ENCODE measurements around the gene RABAC1. TPM values are rescaled to one million over a fixed set of nuclear protein-coding genes. Genes with fewer than 3 reads are reported as not detected.
"Not testable (repeated sequence)": the region's sequence is repeated elsewhere in the genome, so short reads cannot be mapped to it uniquely, and the experiment has no call there.

Gene RABAC1
- total RNA-seq, 2 experiments from 2014 or later, result 171 to 191 TPM

- intact Hi-C loops (cut with micrococcal nuclease; ENCODE audit: unreplicated experiment), result no loop called here
- no peaks in the 10 kb centered on the region for H3K79me2 ChIP-seq (ENCODE audit: insufficient read depth, low read depth, low read length)
- no peak overlapping the region for H3K27ac ChIP-seq (ENCODE audit: low read depth, low read length, poor library complexity, severe bottlenecking)
- no peaks in the 10 kb centered on the region for H3K9me2 ChIP-seq (ENCODE audit: insufficient read depth, low read length)
- H4K20me1 ChIP-seq (ENCODE audit: insufficient read depth, low read length), result no peaks in the 10 kb centered on the region
- POLR2A ChIA-PET, result no interaction called here
- no peak for DNase-seq (ENCODE audit: low spot score)
- TF ChIP-seq EZH2phosphoT487 (IDR thresholded peaks at IDR 0.05; ENCODE audit: borderline replicate concordance, low read depth, low read length), result no peak
- no peak for TF ChIP-seq CTCF (conservative IDR thresholded peaks at IDR 0.05; ENCODE audit: low read length)
- no peaks in the 10 kb centered on the region; the same call in 1 of the 2 replicates for H3K36me3 ChIP-seq (ENCODE audit: insufficient read depth, low read length)
- H3K4me3 ChIP-seq (ENCODE audit: low read depth, low read length, poor library complexity, severe bottlenecking), result no peak overlapping the region
- peaks cover 13% of the 10 kb centered on the region for H3K4me1 ChIP-seq (ENCODE audit: insufficient read depth, low read length, poor library complexity, severe bottlenecking)
- BruUV-seq (replicated peaks), result no TSS peak
- H3K9me3 ChIP-seq (ENCODE audit: low read length), result no peaks in the 10 kb centered on the region
- CTCF ChIA-PET (ENCODE audit: unreplicated experiment), result no interaction called here
- no peak overlapping the region for H3K4me2 ChIP-seq (ENCODE audit: low read length)
- H2AFZ ChIP-seq (ENCODE audit: low read length), result no peak overlapping the region
Observed at GRCh38 chr19:41915021-41915775, 43.9 kb downstream of the RABAC1 start.

GRCh38 chr19:41914424-41914834 lies 44.7 kb downstream of the RABAC1 start:
- H3K79me2 ChIP-seq (ENCODE audit: insufficient read depth, low read depth, low read length); H3K9me3 ChIP-seq (ENCODE audit: low read length); CTCF ChIA-PET (ENCODE audit: unreplicated experiment); H3K36me3 ChIP-seq (ENCODE audit: insufficient read depth, low read length); H3K4me3 ChIP-seq (ENCODE audit: low read depth, low read length, poor library complexity, severe bottlenecking); H4K20me1 ChIP-seq (ENCODE audit: insufficient read depth, low read length); intact Hi-C loops (cut with micrococcal nuclease; ENCODE audit: unreplicated experiment); H3K4me2 ChIP-seq (ENCODE audit: low read length); H3K27ac ChIP-seq (ENCODE audit: low read depth, low read length, poor library complexity, severe bottlenecking); DNase-seq (ENCODE audit: low spot score); H2AFZ ChIP-seq (ENCODE audit: low read length); BruUV-seq (replicated peaks); POLR2A ChIA-PET; H3K9me2 ChIP-seq (ENCODE audit: insufficient read depth, low read length): not testable (repeated sequence)
- H3K4me1 ChIP-seq (ENCODE audit: insufficient read depth, low read length, poor library complexity, severe bottlenecking), result peaks cover 13% of the 10 kb centered on the region

GRCh38 chr19:41913538-41914423 lies 45.3 kb downstream of the RABAC1 start:
- Histone ChIP-seq H3K27ac (ENCODE audit: low read depth, low read length, poor library complexity, severe bottlenecking) (no peak overlapping the region), H3K9me3 (ENCODE audit: low read length) (no peaks in the 10 kb centered on the region), H3K79me2 (ENCODE audit: insufficient read depth, low read depth, low read length) (no peaks in the 10 kb centered on the region), H4K20me1 (ENCODE audit: insufficient read depth, low read length) (no peaks in the 10 kb centered on the region), H3K4me1 (ENCODE audit: insufficient read depth, low read length, poor library complexity, severe bottlenecking) (peaks cover 13% of the 10 kb centered on the region), H3K4me3 (ENCODE audit: low read depth, low read length, poor library complexity, severe bottlenecking) (no peak overlapping the region), H3K9me2 (ENCODE audit: insufficient read depth, low read length) (no peaks in the 10 kb centered on the region), H3K36me3 (ENCODE audit: insufficient read depth, low read length) (no peaks in the 10 kb centered on the region; the same call in 1 of the 2 replicates), H3K4me2 (ENCODE audit: low read length) (no peak overlapping the region), H2AFZ (ENCODE audit: low read length) (no peak overlapping the region)
- CTCF ChIA-PET (ENCODE audit: unreplicated experiment), result no interaction called here
- intact Hi-C loops (cut with micrococcal nuclease; ENCODE audit: unreplicated experiment), result no loop called here
- no peak for DNase-seq (ENCODE audit: low spot score)
- no TSS peak for BruUV-seq (replicated peaks)
- POLR2A ChIA-PET, result no interaction called here
- TF ChIP-seq EZH2phosphoT487 (IDR thresholded peaks at IDR 0.05; ENCODE audit: borderline replicate concordance, low read depth, low read length) (no peak), CTCF (conservative IDR thresholded peaks at IDR 0.05; ENCODE audit: low read length) (no peak)

All from OCI-LY7 (cell line).